Naive thymus-derived CD4-positive, alpha-beta T cell (primary cell): ENCODE measurements around the gene REXO1. TPM values are rescaled to one million over a fixed set of nuclear protein-coding genes. Genes with fewer than 3 reads are reported as not detected.

Experiments used
- ATAC-seq: fragments of 150-1000 bp; cut with Tn5 transposase; 2 replicates; pipeline ENCODE4 v1.10.0; 2021; ENCODE audit warnings: mild to moderate bottlenecking, moderate library complexity
- CTCF ChIA-PET: fragments of 350-600 bp; sonication (Branson Sonifier 250); formaldehyde crosslinking; loops from one replicate; lab custom pipeline; 2021; ENCODE audit warnings: antibody characterized with exemption; lab: Charles Lee
- POLR2A ChIA-PET: fragments of 350-600 bp; sonication (Branson Sonifier 250); formaldehyde crosslinking; loops from one replicate; lab custom pipeline; 2021; ENCODE audit warnings: antibody characterized with exemption, inconsistent platforms; lab: Charles Lee
- DNase-seq, 9 donors: peaks; one replicate each; pipeline versions ENCODE4 v3.0.0 to v3.0.0-alpha.2; 2020 to 2022; ENCODE audit warnings: mixed read lengths in 1 of 9
- H3K27ac ChIP-seq: one replicate; pipeline ENCODE4 v1.7.0; 2013; ENCODE audit warnings: mild to moderate bottlenecking, low read depth, low read length, moderate library complexity
- H3K27me3 ChIP-seq, 2 donors: one replicate each; pipeline ENCODE4 v1.7.0; 2013; ENCODE audit warnings: low read length in 2 of 2, mild to moderate bottlenecking in 2 of 2, moderate library complexity in 2 of 2; ENCODE audit not compliant: control insufficient read depth in 2 of 2, insufficient read depth in 2 of 2
- H3K36me3 ChIP-seq, 3 experiments: 1 replicate in 2 of 3; 2 replicates in 1 of 3; pipeline ENCODE4 v1.7.0; 2013; ENCODE audit warnings: low read length in 3 of 3, mild to moderate bottlenecking in 3 of 3, moderate library complexity in 1 of 3; ENCODE audit not compliant: insufficient read depth in 3 of 3, control insufficient read depth in 2 of 3
- H3K4me1 ChIP-seq, 2 donors: one replicate each; pipeline ENCODE4 v1.7.0; 2013; ENCODE audit warnings: low read length in 2 of 2, mild to moderate bottlenecking in 2 of 2, moderate library complexity in 1 of 2; ENCODE audit not compliant: control insufficient read depth in 2 of 2, insufficient read depth in 2 of 2
- H3K4me3 ChIP-seq: 2 replicates; pipeline ENCODE4 v1.7.0; 2013; ENCODE audit warnings: mild to moderate bottlenecking, low read length
- H3K9me3 ChIP-seq, 3 experiments: 1 replicate in 2 of 3; 2 replicates in 1 of 3; pipeline ENCODE4 v1.7.0; 2013; ENCODE audit warnings: low read length in 3 of 3; ENCODE audit not compliant: control insufficient read depth in 2 of 3
- H3K27ac Mint-ChIP-seq, 9 donors: one replicate each; pipeline ENCODE4 v1.8.0; 2020 to 2022; ENCODE audit warnings: mixed read lengths in 9 of 9, mild to moderate bottlenecking in 8 of 9, moderate library complexity in 5 of 9, inconsistent platforms in 2 of 9
- H3K27me3 Mint-ChIP-seq, 5 donors: one replicate each; pipeline ENCODE4 v1.8.0; 2021 to 2022; ENCODE audit warnings: mixed read lengths in 5 of 5, mild to moderate bottlenecking in 1 of 5
- H3K36me3 Mint-ChIP-seq, 5 donors: one replicate each; pipeline ENCODE4 v1.8.0; 2020 to 2022; ENCODE audit warnings: mixed read lengths in 5 of 5, mild to moderate bottlenecking in 3 of 5, inconsistent platforms in 1 of 5
- H3K4me1 Mint-ChIP-seq, 7 donors: one replicate each; pipeline ENCODE4 v1.8.0; 2020 to 2022; ENCODE audit warnings: mixed read lengths in 7 of 7, mild to moderate bottlenecking in 3 of 7, inconsistent platforms in 1 of 7
- H3K4me3 Mint-ChIP-seq, 10 donors: one replicate each; pipeline ENCODE4 v1.8.0; 2020 to 2022; ENCODE audit warnings: mild to moderate bottlenecking in 10 of 10, mixed read lengths in 10 of 10, moderate library complexity in 6 of 10, inconsistent platforms in 2 of 10
- H3K9me3 Mint-ChIP-seq, 11 donors: one replicate each; pipeline ENCODE4 v1.8.0; 2020 to 2022; ENCODE audit warnings: mixed read lengths in 11 of 11, mild to moderate bottlenecking in 4 of 11, inconsistent platforms in 1 of 11, moderate library complexity in 1 of 11
- intact Hi-C, 2 donors: fragments of 100-400 bp; cut with micrococcal nuclease; formaldehyde crosslinking; loops; one replicate each; pipeline ENCODE4 v1.15.1; 2023
- polyA plus RNA-seq, 2 donors: library from polyadenylated mRNA; unstranded; fragments of 300-500 nt; fragmentation: Illumina TruSeq; gene quantifications; one replicate each; pipeline ENCODE4 v1.2.3, GENCODE V29; 2021
- total RNA-seq, 6 experiments: library from RNA in 5 of 6; stranded (reverse) in 5 of 6; gene quantifications; 1 replicate in 5 of 6; 2 replicates in 1 of 6; pipeline ENCODE4 v1.2.3 and lab custom pipeline; 2021 to 2026

The REXO1 gene
- total and polyA plus RNA-seq, 7 experiments from 2014 or later, result 5.4 to 92.6 (median 56.7) TPM

- H3K36me3 Mint-ChIP-seq, result peaks cover 0 to 4% (median 0%) of the 10 kb centered on the region in 5 donors
- Histone ChIP-seq H3K9me3 (no peaks in the 10 kb centered on the region), H3K27ac (no peak overlapping the region), H3K4me3 (no peak overlapping the region), H3K4me1 (no peaks in the 10 kb centered on the region), H3K36me3 (peaks cover 0 to 45% (median 3%) of the 10 kb centered on the region in 3 experiments), H3K27me3 (no peaks in the 10 kb centered on the region)
- CTCF ChIA-PET, result no interaction called here
- no peaks in the 10 kb centered on the region for H3K9me3 Mint-ChIP-seq
- POLR2A ChIA-PET, result interaction anchor here (0.7 kb wide), 1 partner anchor 630 kb away, joined by 3 read pairs; no protein-coding TSS in a partner anchor
- H3K4me1 Mint-ChIP-seq, result peaks cover 0 to 21% (median 10%) of the 10 kb centered on the region in 7 donors
- DNase-seq, result no peak
- no peak overlapping the region for H3K4me3 Mint-ChIP-seq
- no peak overlapping the region for H3K27ac Mint-ChIP-seq
- no peaks in the 10 kb centered on the region for H3K27me3 Mint-ChIP-seq
- intact Hi-C loops, result no loop called here
- ATAC-seq, result no peak
These were observed 14.7 kb downstream of the REXO1 start for GRCh38 chr19:1833540-1833939.

DNA sequence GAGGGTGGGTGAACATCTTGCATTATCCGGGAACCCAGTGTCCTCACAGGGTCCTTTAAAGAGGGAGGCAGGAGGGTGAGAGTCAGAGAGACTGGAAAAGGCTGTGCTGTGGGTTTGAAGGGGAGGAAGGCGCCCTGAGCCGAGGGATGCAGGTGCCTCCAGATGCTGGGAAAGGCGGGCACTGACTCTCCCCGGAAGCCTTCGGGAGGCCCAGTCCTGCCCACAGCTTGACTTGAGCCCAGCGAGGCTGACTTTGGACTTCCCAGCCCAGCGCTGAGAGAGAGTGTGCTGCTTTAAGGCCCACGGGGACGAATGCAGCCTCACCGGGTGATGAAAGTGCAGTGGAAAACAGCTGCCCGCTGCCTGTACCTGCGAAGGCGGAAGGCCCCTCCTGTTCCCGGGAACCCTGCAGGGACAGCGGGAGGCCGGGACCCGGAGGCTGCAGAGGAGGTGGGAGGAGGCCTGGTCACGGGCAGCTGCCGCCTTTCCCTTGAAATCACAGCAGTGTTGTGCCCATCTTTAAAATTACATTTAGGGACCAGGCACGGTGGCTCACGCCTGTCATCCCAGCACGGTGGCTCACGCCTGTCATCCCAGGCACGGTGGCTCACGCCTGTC lies 16.1 kb downstream of the REXO1 start:
- Mint-ChIP-seq H3K27ac (no peak overlapping the region), H3K4me3 (no peak overlapping the region), H3K36me3 (peaks cover 0 to 4% (median 0%) of the 10 kb centered on the region in 5 donors), H3K4me1 (peaks cover 0 to 19% (median 7%) of the 10 kb centered on the region in 7 donors), H3K9me3 (no peaks in the 10 kb centered on the region), H3K27me3 (no peaks in the 10 kb centered on the region)
- Histone ChIP-seq H3K9me3 (no peaks in the 10 kb centered on the region), H3K36me3 (peaks cover 0 to 59% (median 3%) of the 10 kb centered on the region in 3 experiments), H3K27me3 (no peaks in the 10 kb centered on the region), H3K27ac (no peak overlapping the region), H3K4me3 (no peak overlapping the region), H3K4me1 (no peaks in the 10 kb centered on the region)
- no peak for DNase-seq
- CTCF ChIA-PET, result interaction anchor here (0.6 kb wide), 1 partner anchor 10 kb away, joined by 5 read pairs; no protein-coding TSS in a partner anchor
- intact Hi-C loops, result no loop called here
- POLR2A ChIA-PET, result no interaction called here
- no peak for ATAC-seq

- intact Hi-C loops, result no loop called here
These were observed 17.3 kb downstream of the REXO1 start for GRCh38 chr19:1830978-1831377.

DNA sequence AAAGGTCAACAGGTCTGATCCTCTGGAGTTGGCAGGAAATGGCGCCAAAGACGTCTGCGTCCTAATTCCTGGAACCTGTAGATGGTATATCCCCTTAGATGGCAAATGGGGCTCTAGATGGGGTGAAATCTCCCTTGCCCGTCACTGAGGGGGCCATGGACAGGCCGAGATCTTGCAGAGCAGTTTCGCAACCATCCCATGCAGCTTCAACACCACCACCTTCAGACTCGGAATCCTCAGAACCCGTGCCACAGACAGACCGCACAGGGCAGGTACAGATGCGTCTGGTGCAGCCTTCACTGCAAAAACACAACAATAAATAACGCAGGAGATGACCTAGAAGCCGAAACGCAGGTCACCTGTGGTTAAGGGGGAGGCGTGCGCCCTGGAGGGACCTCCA lies 17.7 kb downstream of the REXO1 start:
- Histone ChIP-seq H3K27me3 (no peaks in the 10 kb centered on the region), H3K4me1 (peaks cover 3 to 6% of the 10 kb centered on the region in 2 donors), H3K4me3 (no peak overlapping the region), H3K36me3 (peaks cover 0 to 69% (median 3%) of the 10 kb centered on the region in 3 experiments), H3K9me3 (no peaks in the 10 kb centered on the region), H3K27ac (no peak overlapping the region)
- Mint-ChIP-seq H3K36me3 (peaks cover 0 to 4% (median 1%) of the 10 kb centered on the region in 5 donors), H3K4me1 (peaks cover 0 to 12% (median 4%) of the 10 kb centered on the region in 7 donors), H3K27ac (peak overlapping the region in 1 of 9 donors; percentile 25), H3K27me3 (no peaks in the 10 kb centered on the region), H3K9me3 (no peaks in the 10 kb centered on the region), H3K4me3 (no peak overlapping the region)
- intact Hi-C loops, result no loop called here
- CTCF ChIA-PET, result no interaction called here
- ATAC-seq (no peak), DNase-seq (no peak)
- POLR2A ChIA-PET, result interaction anchor here (1.0 kb wide), 1 partner anchor 8 kb away, joined by 4 read pairs; no protein-coding TSS in a partner anchor

More at GRCh38 chr19:1830978-1831377, 17.3 kb downstream of the REXO1 start:
- no peak overlapping the region for H3K4me3 ChIP-seq
- ATAC-seq (no peak), DNase-seq (no peak)
- no peak overlapping the region for H3K27ac ChIP-seq
- ChIA-PET POLR2A (interaction anchor here (1.0 kb wide), 1 partner anchor 8 kb away, joined by 4 read pairs; no protein-coding TSS in a partner anchor), CTCF (no interaction called here)
- Mint-ChIP-seq H3K36me3 (peaks cover 0 to 4% (median 0%) of the 10 kb centered on the region in 5 donors), H3K4me1 (peaks cover 0 to 12% (median 4%) of the 10 kb centered on the region in 7 donors), H3K4me3 (peak overlapping the region in 1 of 10 donors; percentile 12), H3K27me3 (no peaks in the 10 kb centered on the region), H3K9me3 (no peaks in the 10 kb centered on the region), H3K27ac (no peak overlapping the region)
- H3K36me3 ChIP-seq, result peaks cover 0 to 69% (median 3%) of the 10 kb centered on the region in 3 experiments
- no peaks in the 10 kb centered on the region for H3K27me3 ChIP-seq
- no peaks in the 10 kb centered on the region for H3K9me3 ChIP-seq
- peaks cover 3 to 4% of the 10 kb centered on the region in 2 donors for H3K4me1 ChIP-seq

DNA sequence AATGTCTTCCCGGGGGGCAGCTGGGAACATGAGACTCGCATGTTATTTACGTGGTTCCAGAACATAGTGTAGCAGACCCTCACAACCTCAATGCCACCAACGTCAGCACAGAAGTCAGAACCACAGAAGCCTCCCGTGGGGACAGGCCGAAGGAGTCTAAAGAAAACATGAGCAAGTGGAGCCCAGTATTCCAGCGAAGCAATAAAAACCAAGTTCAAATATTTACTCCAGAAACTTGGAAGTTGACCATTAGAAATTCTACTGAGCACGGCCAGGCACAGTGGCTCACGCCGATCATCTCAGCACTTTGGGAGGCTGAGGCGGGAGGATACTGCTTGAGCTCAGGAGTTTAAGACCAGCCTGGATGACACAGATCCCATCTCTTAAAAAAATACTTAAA lies 18.3 kb downstream of the REXO1 start:
- H3K27me3 Mint-ChIP-seq, result no peaks in the 10 kb centered on the region
- Histone ChIP-seq H3K27me3 (no peaks in the 10 kb centered on the region), H3K4me3 (no peak overlapping the region), H3K27ac (no peak overlapping the region), H3K36me3 (peaks cover 0 to 67% (median 3%) of the 10 kb centered on the region in 3 experiments), H3K9me3 (no peaks in the 10 kb centered on the region), H3K4me1 (peaks cover 3 to 6% of the 10 kb centered on the region in 2 donors)
- ChIA-PET POLR2A (interaction anchor here (1.0 kb wide), 1 partner anchor 9 kb away, joined by 4 read pairs; no protein-coding TSS in a partner anchor), CTCF (no interaction called here)
- ATAC-seq (no peak), DNase-seq (no peak)
- H3K27ac Mint-ChIP-seq, result no peak overlapping the region
- peaks cover 0 to 4% (median 1%) of the 10 kb centered on the region in 5 donors for H3K36me3 Mint-ChIP-seq
- no peaks in the 10 kb centered on the region for H3K9me3 Mint-ChIP-seq
- H3K4me3 Mint-ChIP-seq, result no peak overlapping the region
- intact Hi-C loops, result no loop called here
- H3K4me1 Mint-ChIP-seq, result peaks cover 0 to 12% (median 4%) of the 10 kb centered on the region in 7 donors

DNA sequence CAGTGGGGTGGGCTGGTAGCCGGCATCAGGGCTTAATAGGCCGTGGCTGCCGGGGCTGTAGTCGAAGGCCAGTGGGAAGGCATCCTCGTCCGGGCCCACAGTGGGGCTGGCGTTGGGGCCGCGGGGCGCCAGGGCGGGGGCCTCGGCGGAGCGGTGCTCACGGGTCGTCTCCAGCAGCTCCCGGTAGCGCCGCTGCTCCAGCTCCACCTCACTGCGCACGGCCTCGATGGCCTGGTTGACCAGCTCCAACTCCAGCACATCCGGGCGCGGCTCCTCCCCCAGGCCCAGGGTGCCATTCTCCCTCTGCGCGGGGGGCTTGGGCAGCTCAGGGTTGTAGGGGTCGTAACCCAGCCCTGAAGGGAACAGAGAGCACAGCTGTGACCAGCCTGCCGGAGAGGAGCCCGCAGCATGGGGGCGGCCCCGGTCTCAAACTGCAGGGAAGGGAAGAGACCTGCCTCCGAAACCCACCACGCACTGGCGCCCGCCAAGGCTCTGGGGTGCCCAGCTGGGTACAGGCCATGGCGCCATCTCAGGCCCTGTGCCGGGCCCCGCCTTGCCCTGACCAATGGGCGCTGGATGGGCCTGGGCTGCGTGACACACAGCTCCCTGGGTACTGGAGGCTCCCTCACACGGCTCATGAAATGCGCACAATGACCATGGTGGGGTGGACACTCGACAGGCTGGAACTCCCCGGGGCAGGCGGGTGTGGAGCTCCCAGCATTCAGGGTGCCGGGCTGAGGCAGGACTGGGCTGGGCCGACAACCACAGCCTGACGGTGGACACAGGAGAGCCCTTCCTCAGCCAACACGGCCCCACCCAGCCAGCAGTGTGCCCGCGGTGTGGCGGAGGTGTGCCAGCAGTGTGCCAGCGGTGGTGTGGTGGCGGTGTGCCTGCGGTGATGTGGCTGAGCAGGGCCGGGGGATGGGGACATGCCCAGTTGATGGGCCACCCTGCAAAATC lies 19.7 kb downstream of the REXO1 start:
- Mint-ChIP-seq H3K4me1 (peaks cover 0 to 12% (median 4%) of the 10 kb centered on the region in 7 donors), H3K27ac (peak overlapping the region in 1 of 9 donors; percentile 43), H3K27me3 (no peaks in the 10 kb centered on the region), H3K4me3 (no peak overlapping the region), H3K36me3 (peaks cover 0 to 9% (median 3%) of the 10 kb centered on the region in 5 donors), H3K9me3 (no peaks in the 10 kb centered on the region)
- no peaks in the 10 kb centered on the region for H3K27me3 ChIP-seq
- ATAC-seq (no peak), DNase-seq (no peak)
- H3K27ac ChIP-seq, result no peak overlapping the region
- no peak overlapping the region for H3K4me3 ChIP-seq
- peaks cover 0 to 70% (median 9%) of the 10 kb centered on the region in 3 experiments for H3K36me3 ChIP-seq
- ChIA-PET POLR2A (no interaction called here), CTCF (interaction anchor here (1.1 to 1.3 kb wide), 2 partner anchors 9 to 25 kb away, joined by 3 to 6 read pairs; no protein-coding TSS in a partner anchor)
- H3K4me1 ChIP-seq, result peaks cover 3 to 6% of the 10 kb centered on the region in 2 donors
- no peaks in the 10 kb centered on the region for H3K9me3 ChIP-seq
- intact Hi-C loops, result no loop called here
